TTC549 (cell line): Measurements from ENCODE around the gene MARS2.
"Not testable (repeated sequence)": the region's sequence is repeated elsewhere in the genome, so short reads cannot be mapped to it uniquely, and the experiment has no call there.

Experiments used
- FAIRE-seq: peaks from 2 replicates; lab custom pipeline; 2012; peaks lifted over from hg19 to GRCh38; lab: Jason Lieb, UNC

MARS2 gene

GRCh38 chr2:197706839-197707207 is 1.7 kb downstream of the MARS2 start:
- no peak for FAIRE-seq

GRCh38 chr2:197707316-197708213 is 2.4 kb downstream of the MARS2 start:
- peak; percentile 90 for FAIRE-seq

GRCh38 chr2:197708331-197708730 is 3.2 kb downstream of the MARS2 start:
- no peak for FAIRE-seq

GRCh38 chr2:197709140-197709539 is 4.0 kb downstream of the MARS2 start:
- not testable (repeated sequence) for FAIRE-seq

- peak; percentile 11 for FAIRE-seq
These were observed 5.4 kb downstream of the MARS2 start for GRCh38 chr2:197710424-197711042.

GRCh38 chr2:197711578-197711977 is 6.4 kb downstream of the MARS2 start:
- FAIRE-seq, result no peak

GRCh38 chr2:197713271-197713670 is 8.1 kb downstream of the MARS2 start:
- FAIRE-seq, result no peak

GRCh38 chr2:197717863-197718262 is 12.7 kb downstream of the MARS2 start:
- FAIRE-seq, result peak; percentile 50

- no peak for FAIRE-seq
These were observed 21.8 kb downstream of the MARS2 start for GRCh38 chr2:197727011-197727410.

- FAIRE-seq, result not testable (repeated sequence)
These were observed 23.7 kb downstream of the MARS2 start for GRCh38 chr2:197728555-197729544.

GRCh38 chr2:197740200-197740599 is 35.0 kb downstream of the MARS2 start:
- no peak for FAIRE-seq
